ENCODE data around the gene ANKRD9.
"Not testable (repeated sequence)": the region's sequence is repeated elsewhere in the genome, so short reads cannot be mapped to it uniquely, and the experiment has no call there.

The ANKRD9 gene

DNA sequence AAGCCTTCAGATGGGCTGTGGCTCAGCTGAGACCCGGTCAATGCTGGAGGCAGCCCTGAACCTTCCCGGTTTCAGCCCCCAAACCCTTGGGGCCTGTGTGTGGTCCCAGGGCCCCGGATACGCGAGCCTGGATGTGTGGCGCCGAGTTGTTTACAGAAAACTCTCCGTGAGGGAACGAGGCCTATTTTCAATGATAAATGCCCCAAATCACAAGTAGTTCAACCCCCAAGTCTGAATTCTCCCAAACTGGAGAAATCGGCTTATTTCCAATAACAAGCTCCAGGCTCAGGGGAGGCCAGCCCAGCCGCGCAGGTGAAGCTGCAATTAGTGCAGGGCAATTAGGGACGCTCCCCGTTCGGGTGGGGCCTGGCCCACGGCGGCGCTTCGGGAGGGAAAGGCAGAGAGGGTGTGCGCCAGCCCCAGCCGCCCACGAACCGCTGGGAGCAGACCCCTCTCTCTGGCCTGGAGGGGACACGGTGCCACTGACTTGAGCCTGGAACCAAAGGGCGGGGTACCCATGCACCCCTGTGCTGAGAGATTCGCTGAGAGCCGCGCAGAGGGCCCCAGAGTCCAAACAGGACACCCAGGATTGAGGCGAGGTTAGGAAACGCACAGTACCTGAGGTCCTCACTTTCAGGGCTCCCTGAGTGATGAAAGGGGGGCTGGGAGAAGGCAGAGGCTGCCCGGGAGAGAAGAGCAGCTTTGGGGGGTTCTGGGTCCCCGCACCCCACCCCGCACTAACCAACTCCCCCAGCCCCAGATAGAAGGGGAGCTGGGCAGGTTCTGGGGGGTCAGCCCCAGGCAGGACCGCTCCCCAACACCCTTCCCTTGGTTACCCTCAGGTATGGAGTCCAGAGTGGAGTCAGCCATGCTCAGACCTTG, 14.2 kb upstream of the ANKRD9 start:
- peak overlapping the region; percentile 25 for H3K4me3 ChIP-seq (replicated peaks; ENCODE audit: low read depth, low read length)
- no peak for DNase-seq (ENCODE audit: low read depth)
- TF ChIP-seq, protein P1, sequence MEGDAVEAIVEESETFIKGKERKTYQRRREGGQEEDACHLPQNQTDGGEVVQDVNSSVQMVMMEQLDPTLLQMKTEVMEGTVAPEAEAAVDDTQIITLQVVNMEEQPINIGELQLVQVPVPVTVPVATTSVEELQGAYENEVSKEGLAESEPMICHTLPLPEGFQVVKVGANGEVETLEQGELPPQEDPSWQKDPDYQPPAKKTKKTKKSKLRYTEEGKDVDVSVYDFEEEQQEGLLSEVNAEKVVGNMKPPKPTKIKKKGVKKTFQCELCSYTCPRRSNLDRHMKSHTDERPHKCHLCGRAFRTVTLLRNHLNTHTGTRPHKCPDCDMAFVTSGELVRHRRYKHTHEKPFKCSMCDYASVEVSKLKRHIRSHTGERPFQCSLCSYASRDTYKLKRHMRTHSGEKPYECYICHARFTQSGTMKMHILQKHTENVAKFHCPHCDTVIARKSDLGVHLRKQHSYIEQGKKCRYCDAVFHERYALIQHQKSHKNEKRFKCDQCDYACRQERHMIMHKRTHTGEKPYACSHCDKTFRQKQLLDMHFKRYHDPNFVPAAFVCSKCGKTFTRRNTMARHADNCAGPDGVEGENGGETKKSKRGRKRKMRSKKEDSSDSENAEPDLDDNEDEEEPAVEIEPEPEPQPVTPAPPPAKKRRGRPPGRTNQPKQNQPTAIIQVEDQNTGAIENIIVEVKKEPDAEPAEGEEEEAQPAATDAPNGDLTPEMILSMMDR (IDR thresholded peaks at IDR 0.05; ENCODE audit: low read length, missing control alignments): no peak

DNA sequence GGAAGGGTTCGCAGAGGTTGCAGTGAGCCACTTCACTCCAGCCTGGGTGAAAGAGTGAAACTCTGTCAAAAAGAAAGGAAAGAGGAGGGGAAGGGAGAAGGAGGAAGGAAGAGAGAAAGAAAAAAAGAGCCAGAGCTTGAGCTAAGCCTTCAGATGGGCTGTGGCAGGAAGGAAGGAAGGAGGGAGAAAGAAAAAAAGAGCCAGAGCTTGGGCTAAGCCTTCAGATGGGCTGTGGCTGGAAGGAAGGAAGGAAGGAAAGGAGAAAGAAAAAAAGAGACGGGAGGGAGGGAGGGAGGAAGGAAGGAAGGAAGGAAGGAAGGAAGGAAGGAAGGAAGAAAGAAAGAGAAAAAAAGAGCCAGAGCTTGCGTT, 13.6 kb upstream of the ANKRD9 start:
- H3K4me3 ChIP-seq (replicated peaks; ENCODE audit: low read depth, low read length): no peak overlapping the region
- no peak for DNase-seq (ENCODE audit: low read depth)
- TF ChIP-seq, protein P1 (IDR thresholded peaks at IDR 0.05; ENCODE audit: low read length, missing control alignments): no peak

DNA sequence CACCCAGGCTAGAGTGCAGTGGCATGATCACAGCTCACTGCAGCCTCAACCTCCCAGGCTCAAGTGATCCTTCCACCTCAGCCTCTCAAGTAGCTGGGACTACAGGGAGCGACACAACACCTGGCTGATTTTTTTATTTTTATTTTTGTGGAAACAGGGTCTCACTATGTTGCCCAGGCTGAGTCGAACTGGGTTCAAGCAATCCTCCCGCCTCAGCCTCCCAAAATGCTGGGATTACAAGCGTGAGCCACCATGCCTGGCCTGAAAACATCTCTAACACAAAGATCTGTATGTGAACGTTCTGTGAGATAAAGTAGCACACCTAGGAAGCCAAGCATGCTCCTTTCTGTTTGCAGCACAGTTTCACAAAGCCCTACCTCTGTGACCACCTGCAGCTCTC, 10.1 kb upstream of the ANKRD9 start:
- H3K4me3 ChIP-seq (replicated peaks; ENCODE audit: low read depth, low read length); DNase-seq (ENCODE audit: low read depth): not testable (repeated sequence)

DNA sequence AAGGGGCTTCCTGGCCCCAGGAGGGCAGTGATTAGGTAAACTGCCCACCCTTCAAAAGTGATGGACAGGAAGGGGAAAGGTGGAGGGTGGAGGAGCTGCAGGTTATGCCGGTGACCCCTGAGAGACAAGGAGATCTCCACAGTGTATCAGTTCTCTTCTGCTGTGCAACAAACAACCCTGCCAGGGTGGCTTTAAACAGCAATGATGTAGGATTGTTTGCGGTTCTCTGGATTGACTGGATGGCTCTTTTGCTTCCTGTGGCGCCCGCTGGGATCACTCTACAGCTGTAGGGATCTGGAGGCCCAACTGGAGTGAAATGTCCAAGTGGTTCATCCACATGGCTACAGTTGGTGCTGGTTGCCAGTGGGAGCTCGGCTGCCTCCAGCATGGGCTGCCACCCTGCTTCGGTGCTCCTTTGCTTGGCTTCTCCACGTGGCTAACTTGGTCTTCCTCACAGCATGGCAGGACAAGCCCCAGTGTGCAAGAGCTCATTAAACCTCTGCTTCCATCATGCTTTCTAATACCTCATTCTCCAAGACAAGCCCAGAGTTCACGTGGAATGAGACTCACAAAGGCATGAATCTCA, 8.6 kb upstream of the ANKRD9 start:
- TF ChIP-seq, protein P1 (IDR thresholded peaks at IDR 0.05; ENCODE audit: low read length, missing control alignments): no peak
- no peak for DNase-seq (ENCODE audit: low read depth)
- no peak overlapping the region for H3K4me3 ChIP-seq (replicated peaks; ENCODE audit: low read depth, low read length)

DNA sequence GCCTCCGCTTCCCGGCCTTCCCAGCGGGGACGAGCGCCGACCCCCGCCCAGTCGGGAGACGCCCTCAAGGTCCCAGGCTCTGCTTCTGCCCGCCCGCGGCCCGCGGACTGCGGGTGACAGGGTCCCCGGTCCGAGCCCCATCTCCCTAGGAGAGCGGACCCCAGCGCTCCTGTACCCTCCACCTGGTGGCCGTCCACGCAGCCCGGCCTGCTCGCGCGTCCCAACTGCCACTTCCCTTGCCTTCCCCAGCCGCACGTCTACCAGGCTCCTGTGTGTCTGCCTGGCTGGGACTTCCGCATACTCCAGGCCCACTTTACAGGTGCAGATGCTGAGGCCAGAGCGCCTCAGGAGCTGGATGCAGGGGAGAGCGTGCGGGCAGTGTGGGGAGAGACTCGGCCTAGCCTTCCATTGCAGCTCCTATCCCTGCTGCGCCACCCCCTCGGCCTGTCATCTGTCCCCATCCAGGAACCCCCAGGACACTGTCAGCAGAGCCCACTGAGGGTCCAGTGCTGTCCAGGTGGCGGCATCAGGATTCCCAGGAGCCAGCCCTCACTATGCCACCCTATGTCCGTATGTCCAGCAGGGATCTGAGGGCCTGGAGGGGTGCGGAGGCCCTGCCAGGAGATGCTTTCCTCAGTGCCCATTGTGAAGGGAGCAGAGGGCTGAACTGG, 8.0 kb upstream of the ANKRD9 start:
- H3K4me3 ChIP-seq (replicated peaks; ENCODE audit: low read depth, low read length): peak overlapping the region; percentile 56
- TF ChIP-seq, protein P1 (IDR thresholded peaks at IDR 0.05; ENCODE audit: low read length, missing control alignments): no peak
- DNase-seq (ENCODE audit: low read depth): no peak

DNA sequence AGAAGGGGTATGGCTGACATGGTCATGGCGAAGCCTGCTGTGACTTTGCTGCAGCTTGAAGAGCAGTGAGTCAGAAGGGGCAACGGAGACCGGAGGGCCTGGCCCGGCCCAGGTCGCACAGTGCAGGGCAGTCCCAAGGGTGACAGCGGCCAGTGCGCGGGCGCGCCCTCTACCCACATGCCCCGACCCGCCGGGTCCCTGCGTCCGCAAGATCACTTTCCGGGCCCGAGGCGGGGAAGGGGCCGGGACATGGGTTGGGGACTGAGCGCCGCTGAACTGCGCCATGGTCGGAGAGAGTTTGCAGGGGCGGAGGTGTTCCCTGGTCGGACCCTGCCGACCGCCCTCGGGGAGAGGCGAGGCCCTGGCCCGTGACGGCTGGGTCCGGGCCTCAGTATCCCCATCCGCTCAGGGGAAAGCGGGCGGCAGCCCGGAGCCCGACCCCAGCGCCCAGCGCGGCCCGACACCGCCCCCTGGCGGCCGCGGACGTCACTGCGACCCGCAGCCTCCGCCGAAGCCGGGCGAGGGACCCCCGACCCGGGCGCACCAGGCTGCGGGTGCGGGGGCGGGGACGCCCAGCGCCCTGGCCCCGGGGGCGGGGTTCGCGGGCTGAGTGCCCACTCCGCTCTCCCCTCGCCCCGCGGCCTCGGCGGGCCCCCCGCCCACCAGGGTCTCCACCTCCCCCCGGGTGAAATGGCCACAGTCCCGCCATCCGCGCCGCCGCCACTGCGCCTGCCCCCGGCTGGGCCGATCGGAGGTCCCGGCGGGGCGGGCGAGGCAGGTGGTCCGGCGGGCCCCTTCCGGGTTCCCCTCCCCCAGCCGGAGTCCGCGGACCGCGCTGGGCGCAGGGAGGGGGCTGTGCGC, 7.2 kb upstream of the ANKRD9 start:
- peak overlapping the region; percentile 56 for H3K4me3 ChIP-seq (replicated peaks; ENCODE audit: low read depth, low read length)
- TF ChIP-seq, protein P1 (IDR thresholded peaks at IDR 0.05; ENCODE audit: low read length, missing control alignments): peak; percentile 19
- DNase-seq (ENCODE audit: low read depth): no peak
